ENCODE measurements around the gene LMTK2.

DNA sequence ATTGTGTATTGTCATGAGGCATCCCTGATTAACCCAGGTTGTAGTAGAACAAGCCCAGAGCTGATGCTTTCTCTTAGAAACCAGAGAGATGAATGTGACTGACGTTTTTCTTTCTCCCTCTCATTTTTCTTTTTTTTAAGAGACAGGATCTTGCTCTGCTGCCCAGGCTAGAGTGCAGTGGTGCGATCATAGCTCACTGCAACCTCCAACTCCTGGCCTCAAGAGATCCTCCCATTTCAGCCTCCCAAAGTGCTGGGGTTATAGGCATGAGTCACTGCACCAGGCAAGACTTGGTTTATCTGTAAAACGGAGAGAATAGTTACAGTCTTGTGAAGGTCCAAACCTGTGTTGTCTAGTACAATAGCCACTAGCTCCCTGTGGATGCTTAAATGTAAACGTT lies 5.4 kb downstream of the LMTK2 start:
- no peak for TF ChIP-seq ZNF274 (IDR thresholded peaks at IDR 0.05; ENCODE audit: low read depth, low read length)
- no peak for TF ChIP-seq SUZ12 (IDR thresholded peaks at IDR 0.05; ENCODE audit: extremely low read depth, insufficient read depth, insufficient read length)
